GM19397 (cell line): ENCODE results near the gene DVL1.
A peak's percentile ranks its signal among the peaks of the same experiment; 100 is the strongest.
"Not testable (repeated sequence)": the region's sequence is repeated elsewhere in the genome, so short reads cannot be mapped to it uniquely, and the experiment has no call there.

Source experiments
- ATAC-seq: cut with Tn5 transposase; IDR thresholded peaks from one replicate; pipeline ENCODE4 v1.9.1; 2021; ENCODE audit warnings: mild to moderate bottlenecking, moderate library complexity; ENCODE audit not compliant: unreplicated experiment

The DVL1 gene

GRCh38 chr1:1349256-1350012 lies at the start of gene DVL1:
DVL1 (minus strand) TSS chr1:1349418; CDS start chr1:1349065, 353 bp downstream.
- peak; percentile 62 for ATAC-seq

GRCh38 chr1:1398677-1399186 lies 49.5 kb upstream of the DVL1 start:
- ATAC-seq: no peak

GRCh38 chr1:1397839-1398523 lies 48.8 kb upstream of the DVL1 start:
- ATAC-seq: no peak

- ATAC-seq: no peak
Measured at GRCh38 chr1:1395166-1395565, 45.9 kb upstream of the DVL1 start.

GRCh38 chr1:1394116-1394515 lies 44.9 kb upstream of the DVL1 start:
- ATAC-seq: no peak

GRCh38 chr1:1393428-1393827 lies 44.2 kb upstream of the DVL1 start:
- ATAC-seq: no peak

- no peak for ATAC-seq
Measured at GRCh38 chr1:1393014-1393413, 43.8 kb upstream of the DVL1 start.

GRCh38 chr1:1391225-1391624 lies 42.0 kb upstream of the DVL1 start:
- ATAC-seq: no peak

GRCh38 chr1:1390675-1391074 lies 41.5 kb upstream of the DVL1 start:
- ATAC-seq: no peak

GRCh38 chr1:1388078-1388472 lies 38.9 kb upstream of the DVL1 start:
- no peak for ATAC-seq

GRCh38 chr1:1387098-1388077 lies 38.2 kb upstream of the DVL1 start:
- no peak for ATAC-seq

GRCh38 chr1:1385931-1386330 lies 36.7 kb upstream of the DVL1 start:
- no peak for ATAC-seq

- not testable (repeated sequence) for ATAC-seq
Measured at GRCh38 chr1:1385339-1385738, 36.1 kb upstream of the DVL1 start.

GRCh38 chr1:1381294-1381693 lies 32.1 kb upstream of the DVL1 start:
- no peak for ATAC-seq

GRCh38 chr1:1380860-1381259 lies 31.6 kb upstream of the DVL1 start:
- ATAC-seq: no peak

- ATAC-seq: no peak
Measured at GRCh38 chr1:1377540-1378205, 28.5 kb upstream of the DVL1 start.

GRCh38 chr1:1376551-1377226 lies 27.5 kb upstream of the DVL1 start:
- no peak for ATAC-seq

- peak; percentile 84 for ATAC-seq
Measured at GRCh38 chr1:1374929-1375662, 25.9 kb upstream of the DVL1 start, which contains the start of gene AURKAIP1. AURKAIP1 (minus strand) TSS chr1:1375207; CDS start chr1:1374756, 451 bp downstream.

GRCh38 chr1:1374589-1374928 lies 25.3 kb upstream of the DVL1 start:
- ATAC-seq: peak; percentile 5
